SK-N-SH treated with all-trans-retinoic acid at 6 μM for 48 hours (cell line): ENCODE data around the gene DBF4B.

Source experiments
- ATAC-seq: fragments of 200-7000 bp; cut with Tn5 transposase; 3 replicates; pipeline ENCODE4 v1.9.1; 2020; ENCODE audit warnings: mild to moderate bottlenecking, moderate library complexity
- ARNTL ChIP-seq: fragments of 450-650 bp; formaldehyde crosslinking; IDR thresholded peaks from 2 replicates; pipeline ENCODE4 v1.5.0; 2020; ENCODE audit warnings: low read depth, mild to moderate bottlenecking, moderate library complexity, borderline replicate concordance
- BACH2 ChIP-seq: fragments of 250-450 bp; sonication (Bioruptor Pico); IDR thresholded peaks from 2 replicates; pipeline ENCODE4 v1.9.0; 2021; ENCODE audit warnings: mild to moderate bottlenecking, borderline replicate concordance
- CSDC2 ChIP-seq: fragments of 250-450 bp; sonication (Bioruptor Pico); IDR thresholded peaks from 2 replicates; pipeline ENCODE4 v1.5.0; 2020; ENCODE audit warnings: mild to moderate bottlenecking, moderate library complexity
- CSRNP3 ChIP-seq: fragments of 250-450 bp; sonication (Bioruptor Pico); IDR thresholded peaks from 2 replicates; pipeline ENCODE4 v1.5.1; 2021; ENCODE audit warnings: mild to moderate bottlenecking, moderate library complexity
- ESRRG ChIP-seq: fragments of 250-450 bp; sonication (Bioruptor Pico); IDR thresholded peaks from 2 replicates; pipeline ENCODE4 v1.6.1; 2021; ENCODE audit warnings: mild to moderate bottlenecking
- GLIS3 ChIP-seq: fragments of 250-450 bp; sonication (Bioruptor Pico); IDR thresholded peaks from 2 replicates; pipeline ENCODE4 v1.5.0; 2020; ENCODE audit warnings: mild to moderate bottlenecking, moderate library complexity
- ISL1 ChIP-seq: fragments of 250-450 bp; sonication (Bioruptor Pico); IDR thresholded peaks from 2 replicates; pipeline ENCODE4 v2.1.2; 2022; ENCODE audit warnings: mild to moderate bottlenecking, moderate library complexity
- OSR1 ChIP-seq: fragments of 250-450 bp; sonication (Bioruptor Pico); IDR thresholded peaks from 2 replicates; pipeline ENCODE4 v1.8.0; 2022; ENCODE audit warnings: moderate library complexity, mild to moderate bottlenecking, inconsistent platforms
- PPARA ChIP-seq: fragments of 250-450 bp; sonication (Bioruptor Pico); IDR thresholded peaks from 2 replicates; pipeline ENCODE4 v1.5.0; 2020; ENCODE audit warnings: mild to moderate bottlenecking, borderline replicate concordance
- RARB ChIP-seq: fragments of 250-450 bp; sonication (Bioruptor Pico); IDR thresholded peaks from 2 replicates; pipeline ENCODE4 v1.8.0; 2021; ENCODE audit warnings: mild to moderate bottlenecking, moderate library complexity
- SNAI2 ChIP-seq: fragments of 250-450 bp; sonication (Bioruptor Pico); IDR thresholded peaks from 2 replicates; pipeline ENCODE4 v1.5.0; 2020; ENCODE audit warnings: mild to moderate bottlenecking, moderate library complexity
- TCF4 ChIP-seq: fragments of 250-450 bp; sonication (Bioruptor Pico); IDR thresholded peaks from 2 replicates; pipeline ENCODE4 v1.8.0; 2021; ENCODE audit warnings: mild to moderate bottlenecking, moderate library complexity, borderline replicate concordance
- TOX ChIP-seq: fragments of 250-450 bp; sonication (Bioruptor Pico); IDR thresholded peaks from 2 replicates; pipeline ENCODE4 v1.8.0; 2021; ENCODE audit warnings: mild to moderate bottlenecking, moderate library complexity, borderline replicate concordance
- ZC3H10 ChIP-seq: fragments of 250-450 bp; sonication (Bioruptor Pico); IDR thresholded peaks from 2 replicates; pipeline ENCODE4 v1.5.1; 2021; ENCODE audit warnings: mild to moderate bottlenecking, moderate library complexity
- ZFP3 ChIP-seq: fragments of 250-450 bp; sonication (Bioruptor Pico); IDR thresholded peaks from 2 replicates; pipeline ENCODE4 v1.5.0; 2020; ENCODE audit warnings: mild to moderate bottlenecking, moderate library complexity
- ZFP30 ChIP-seq: fragments of 450-650 bp; formaldehyde crosslinking; IDR thresholded peaks from 2 replicates; pipeline ENCODE4 v1.5.0; 2022; ENCODE audit warnings: mild to moderate bottlenecking, moderate library complexity
- ZNF565 ChIP-seq: fragments of 450-650 bp; formaldehyde crosslinking; conservative IDR thresholded peaks from 2 replicates; pipeline ENCODE4 v1.5.0; 2020; ENCODE audit warnings: low read depth, mild to moderate bottlenecking, moderate library complexity
- ZNF70 ChIP-seq: fragments of 450-650 bp; formaldehyde crosslinking; IDR thresholded peaks from 2 replicates; pipeline ENCODE4 v1.5.0; 2020; ENCODE audit warnings: mild to moderate bottlenecking, moderate library complexity
- ZNF8 ChIP-seq: fragments of 450-650 bp; formaldehyde crosslinking; IDR thresholded peaks from 2 replicates; pipeline ENCODE4 v1.5.0; 2020; ENCODE audit warnings: mild to moderate bottlenecking, moderate library complexity
- TF ChIP-seq, protein P1 (sequence below): fragments of 250-450 bp; sonication (Bioruptor Pico); IDR thresholded peaks from 2 replicates; pipeline ENCODE4 v1.5.0; 2020; ENCODE audit warnings: mild to moderate bottlenecking, moderate library complexity
- TF ChIP-seq, protein P2 (sequence below): fragments of 250-450 bp; sonication (Bioruptor Pico); IDR thresholded peaks from 2 replicates; pipeline ENCODE4 v1.8.0; 2020; ENCODE audit warnings: mild to moderate bottlenecking, moderate library complexity, borderline replicate concordance
- TF ChIP-seq, protein P3 (sequence below): fragments of 250-450 bp; sonication (Bioruptor Pico); IDR thresholded peaks from 2 replicates; pipeline ENCODE4 v1.8.0; 2021; ENCODE audit warnings: low read depth, mild to moderate bottlenecking, moderate library complexity, borderline replicate concordance
- TF ChIP-seq, protein P4 (sequence below): fragments of 250-450 bp; sonication (Bioruptor Pico); IDR thresholded peaks from 2 replicates; pipeline ENCODE4 v1.5.1; 2020; ENCODE audit warnings: low read depth, mild to moderate bottlenecking, moderate library complexity

The DBF4B gene

GRCh38 chr17:44780161-44780560 is 71.7 kb downstream of the DBF4B start (continued):
- TF ChIP-seq, protein P1, sequence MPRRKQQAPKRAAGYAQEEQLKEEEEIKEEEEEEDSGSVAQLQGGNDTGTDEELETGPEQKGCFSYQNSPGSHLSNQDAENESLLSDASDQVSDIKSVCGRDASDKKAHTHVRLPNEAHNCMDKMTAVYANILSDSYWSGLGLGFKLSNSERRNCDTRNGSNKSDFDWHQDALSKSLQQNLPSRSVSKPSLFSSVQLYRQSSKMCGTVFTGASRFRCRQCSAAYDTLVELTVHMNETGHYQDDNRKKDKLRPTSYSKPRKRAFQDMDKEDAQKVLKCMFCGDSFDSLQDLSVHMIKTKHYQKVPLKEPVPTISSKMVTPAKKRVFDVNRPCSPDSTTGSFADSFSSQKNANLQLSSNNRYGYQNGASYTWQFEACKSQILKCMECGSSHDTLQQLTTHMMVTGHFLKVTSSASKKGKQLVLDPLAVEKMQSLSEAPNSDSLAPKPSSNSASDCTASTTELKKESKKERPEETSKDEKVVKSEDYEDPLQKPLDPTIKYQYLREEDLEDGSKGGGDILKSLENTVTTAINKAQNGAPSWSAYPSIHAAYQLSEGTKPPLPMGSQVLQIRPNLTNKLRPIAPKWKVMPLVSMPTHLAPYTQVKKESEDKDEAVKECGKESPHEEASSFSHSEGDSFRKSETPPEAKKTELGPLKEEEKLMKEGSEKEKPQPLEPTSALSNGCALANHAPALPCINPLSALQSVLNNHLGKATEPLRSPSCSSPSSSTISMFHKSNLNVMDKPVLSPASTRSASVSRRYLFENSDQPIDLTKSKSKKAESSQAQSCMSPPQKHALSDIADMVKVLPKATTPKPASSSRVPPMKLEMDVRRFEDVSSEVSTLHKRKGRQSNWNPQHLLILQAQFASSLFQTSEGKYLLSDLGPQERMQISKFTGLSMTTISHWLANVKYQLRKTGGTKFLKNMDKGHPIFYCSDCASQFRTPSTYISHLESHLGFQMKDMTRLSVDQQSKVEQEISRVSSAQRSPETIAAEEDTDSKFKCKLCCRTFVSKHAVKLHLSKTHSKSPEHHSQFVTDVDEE (CRISPR knock-in tag) = no peak
- TF ChIP-seq CSRNP3 (CRISPR knock-in tag) = no peak

DNA sequence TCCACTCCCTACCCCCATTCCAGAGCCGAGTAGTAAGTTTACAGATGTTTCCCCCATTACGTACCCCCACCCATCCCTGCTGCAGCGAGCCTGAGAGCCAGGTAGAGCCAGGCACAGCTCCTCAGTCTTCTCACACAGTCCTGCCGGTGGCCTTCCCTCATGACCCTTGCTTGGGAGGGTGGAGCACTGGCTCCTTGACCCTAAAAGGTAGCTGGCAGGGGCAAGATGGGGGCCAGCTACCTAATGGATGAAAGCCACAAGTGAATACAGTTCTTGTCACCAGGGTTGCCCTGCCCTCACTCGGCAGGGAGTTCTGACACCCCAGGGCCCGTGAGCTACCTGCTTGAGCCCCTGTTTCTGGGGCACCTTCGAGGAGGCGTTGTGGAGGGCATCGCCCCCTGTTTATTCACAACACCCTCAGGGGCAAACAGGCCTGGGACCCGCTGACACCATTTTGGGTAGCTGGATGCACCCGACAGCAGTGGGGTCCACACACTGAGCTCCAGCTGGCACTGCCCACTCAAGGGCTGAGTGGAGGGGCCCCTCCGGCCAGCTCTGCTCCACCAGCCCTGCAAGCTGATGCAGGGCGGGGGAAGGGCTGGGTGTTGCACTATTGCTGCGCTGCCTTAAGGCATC is 72.5 kb downstream of the DBF4B start:
- ATAC-seq = no peak
- TF ChIP-seq, protein P2, sequence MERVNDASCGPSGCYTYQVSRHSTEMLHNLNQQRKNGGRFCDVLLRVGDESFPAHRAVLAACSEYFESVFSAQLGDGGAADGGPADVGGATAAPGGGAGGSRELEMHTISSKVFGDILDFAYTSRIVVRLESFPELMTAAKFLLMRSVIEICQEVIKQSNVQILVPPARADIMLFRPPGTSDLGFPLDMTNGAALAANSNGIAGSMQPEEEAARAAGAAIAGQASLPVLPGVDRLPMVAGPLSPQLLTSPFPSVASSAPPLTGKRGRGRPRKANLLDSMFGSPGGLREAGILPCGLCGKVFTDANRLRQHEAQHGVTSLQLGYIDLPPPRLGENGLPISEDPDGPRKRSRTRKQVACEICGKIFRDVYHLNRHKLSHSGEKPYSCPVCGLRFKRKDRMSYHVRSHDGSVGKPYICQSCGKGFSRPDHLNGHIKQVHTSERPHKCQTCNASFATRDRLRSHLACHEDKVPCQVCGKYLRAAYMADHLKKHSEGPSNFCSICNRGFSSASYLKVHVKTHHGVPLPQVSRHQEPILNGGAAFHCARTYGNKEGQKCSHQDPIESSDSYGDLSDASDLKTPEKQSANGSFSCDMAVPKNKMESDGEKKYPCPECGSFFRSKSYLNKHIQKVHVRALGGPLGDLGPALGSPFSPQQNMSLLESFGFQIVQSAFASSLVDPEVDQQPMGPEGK (CRISPR knock-in tag) = no peak
- no peak for TF ChIP-seq ZNF8 (CRISPR knock-in tag)
- no peak for TF ChIP-seq CSDC2 (CRISPR knock-in tag)
- TF ChIP-seq ZFP3 (CRISPR knock-in tag) = no peak
- no peak for TF ChIP-seq ZNF565 (CRISPR knock-in tag)
- TF ChIP-seq RARB (CRISPR knock-in tag) = no peak
- TF ChIP-seq OSR1 (CRISPR knock-in tag) = no peak
- no peak for TF ChIP-seq TOX (CRISPR knock-in tag)
- no peak for TF ChIP-seq SNAI2
- TF ChIP-seq ESRRG (CRISPR knock-in tag) = no peak
- TF ChIP-seq, protein P1 (CRISPR knock-in tag) = no peak
- TF ChIP-seq TCF4 (CRISPR knock-in tag) = no peak
- no peak for TF ChIP-seq GLIS3 (CRISPR knock-in tag)
- TF ChIP-seq, protein P3, sequence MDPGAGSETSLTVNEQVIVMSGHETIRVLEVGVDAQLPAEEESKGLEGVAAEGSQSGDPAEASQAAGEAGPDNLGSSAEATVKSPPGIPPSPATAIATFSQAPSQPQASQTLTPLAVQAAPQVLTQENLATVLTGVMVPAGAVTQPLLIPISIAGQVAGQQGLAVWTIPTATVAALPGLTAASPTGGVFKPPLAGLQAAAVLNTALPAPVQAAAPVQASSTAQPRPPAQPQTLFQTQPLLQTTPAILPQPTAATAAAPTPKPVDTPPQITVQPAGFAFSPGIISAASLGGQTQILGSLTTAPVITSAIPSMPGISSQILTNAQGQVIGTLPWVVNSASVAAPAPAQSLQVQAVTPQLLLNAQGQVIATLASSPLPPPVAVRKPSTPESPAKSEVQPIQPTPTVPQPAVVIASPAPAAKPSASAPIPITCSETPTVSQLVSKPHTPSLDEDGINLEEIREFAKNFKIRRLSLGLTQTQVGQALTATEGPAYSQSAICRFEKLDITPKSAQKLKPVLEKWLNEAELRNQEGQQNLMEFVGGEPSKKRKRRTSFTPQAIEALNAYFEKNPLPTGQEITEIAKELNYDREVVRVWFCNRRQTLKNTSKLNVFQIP (CRISPR knock-in tag) = no peak
- TF ChIP-seq, all 23 proteins: peak for 0

- no peak for ATAC-seq
- TF ChIP-seq PPARA (CRISPR knock-in tag) (no peak), ISL1 (CRISPR knock-in tag) (no peak), ZNF70 (CRISPR knock-in tag) (no peak), GLIS3 (CRISPR knock-in tag) (no peak), ZC3H10 (no peak), ESRRG (CRISPR knock-in tag) (no peak), ZFP30 (no peak), ZFP3 (CRISPR knock-in tag) (no peak), CSRNP3 (CRISPR knock-in tag) (no peak), ARNTL (CRISPR knock-in tag) (no peak), SNAI2 (no peak), ZNF8 (CRISPR knock-in tag) (no peak), BACH2 (CRISPR knock-in tag) (no peak)
- TF ChIP-seq, protein P4, sequence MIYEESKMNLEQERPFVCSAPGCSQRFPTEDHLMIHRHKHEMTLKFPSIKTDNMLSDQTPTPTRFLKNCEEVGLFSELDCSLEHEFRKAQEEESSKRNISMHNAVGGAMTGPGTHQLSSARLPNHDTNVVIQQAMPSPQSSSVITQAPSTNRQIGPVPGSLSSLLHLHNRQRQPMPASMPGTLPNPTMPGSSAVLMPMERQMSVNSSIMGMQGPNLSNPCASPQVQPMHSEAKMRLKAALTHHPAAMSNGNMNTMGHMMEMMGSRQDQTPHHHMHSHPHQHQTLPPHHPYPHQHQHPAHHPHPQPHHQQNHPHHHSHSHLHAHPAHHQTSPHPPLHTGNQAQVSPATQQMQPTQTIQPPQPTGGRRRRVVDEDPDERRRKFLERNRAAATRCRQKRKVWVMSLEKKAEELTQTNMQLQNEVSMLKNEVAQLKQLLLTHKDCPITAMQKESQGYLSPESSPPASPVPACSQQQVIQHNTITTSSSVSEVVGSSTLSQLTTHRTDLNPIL = no peak
Observed at GRCh38 chr17:44781551-44782325, 73.3 kb downstream of the DBF4B start.
